ENCODE results near the gene MAPK14.
"Not testable (repeated sequence)": the region's sequence is repeated elsewhere in the genome, so short reads cannot be mapped to it uniquely, and the experiment has no call there.

Gene MAPK14

DNA sequence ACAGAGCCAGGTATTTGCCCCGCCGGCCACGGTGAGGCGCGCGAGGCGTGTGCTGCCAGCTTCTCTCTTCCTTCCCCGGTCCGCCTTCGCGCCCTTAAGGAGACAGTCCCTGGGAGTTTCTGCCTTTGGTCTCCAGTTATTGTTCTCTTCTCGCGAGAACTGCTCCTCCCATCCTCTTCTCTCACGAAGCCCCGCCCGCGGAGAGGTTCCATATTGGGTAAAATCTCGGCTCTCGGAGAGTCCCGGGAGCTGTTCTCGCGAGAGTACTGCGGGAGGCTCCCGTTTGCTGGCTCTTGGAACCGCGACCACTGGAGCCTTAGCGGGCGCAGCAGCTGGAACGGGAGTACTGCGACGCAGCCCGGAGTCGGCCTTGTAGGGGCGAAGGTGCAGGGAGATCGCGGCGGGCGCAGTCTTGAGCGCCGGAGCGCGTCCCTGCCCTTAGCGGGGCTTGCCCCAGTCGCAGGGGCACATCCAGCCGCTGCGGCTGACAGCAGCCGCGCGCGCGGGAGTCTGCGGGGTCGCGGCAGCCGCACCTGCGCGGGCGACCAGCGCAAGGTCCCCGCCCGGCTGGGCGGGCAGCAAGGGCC is at the start of gene MAPK14:
Gene MAPK14 (plus strand): TSS at position 308 of the 587 bp plus-strand sequence. CDS start 350 bp downstream, outside the sequence.
- in situ Hi-C loops (cut with HindIII; ENCODE audit: low sequenced_read_pairs), result no loop called here

DNA sequence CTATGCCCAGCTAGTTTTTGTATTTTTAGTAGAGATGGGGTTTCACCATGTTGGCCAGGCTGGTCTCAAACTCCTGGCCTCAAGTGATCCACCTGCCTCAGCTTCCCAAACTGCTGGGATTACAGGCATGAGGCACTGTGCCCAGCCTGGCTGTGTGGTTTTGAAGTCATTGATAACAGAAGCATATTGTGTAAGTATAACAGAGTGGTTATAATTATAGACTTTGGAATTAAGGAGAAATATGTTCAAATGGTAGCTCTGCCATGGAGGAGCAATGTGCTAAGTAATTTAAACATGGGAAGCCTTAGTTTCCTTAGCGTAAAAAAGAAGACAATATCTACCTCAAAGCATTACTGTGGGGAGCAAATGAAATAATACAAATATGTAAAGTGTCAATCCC is 47.5 kb upstream of the MAPK14 start:
- in situ Hi-C loops (cut with HindIII; ENCODE audit: low sequenced_read_pairs), result not testable (repeated sequence)

DNA sequence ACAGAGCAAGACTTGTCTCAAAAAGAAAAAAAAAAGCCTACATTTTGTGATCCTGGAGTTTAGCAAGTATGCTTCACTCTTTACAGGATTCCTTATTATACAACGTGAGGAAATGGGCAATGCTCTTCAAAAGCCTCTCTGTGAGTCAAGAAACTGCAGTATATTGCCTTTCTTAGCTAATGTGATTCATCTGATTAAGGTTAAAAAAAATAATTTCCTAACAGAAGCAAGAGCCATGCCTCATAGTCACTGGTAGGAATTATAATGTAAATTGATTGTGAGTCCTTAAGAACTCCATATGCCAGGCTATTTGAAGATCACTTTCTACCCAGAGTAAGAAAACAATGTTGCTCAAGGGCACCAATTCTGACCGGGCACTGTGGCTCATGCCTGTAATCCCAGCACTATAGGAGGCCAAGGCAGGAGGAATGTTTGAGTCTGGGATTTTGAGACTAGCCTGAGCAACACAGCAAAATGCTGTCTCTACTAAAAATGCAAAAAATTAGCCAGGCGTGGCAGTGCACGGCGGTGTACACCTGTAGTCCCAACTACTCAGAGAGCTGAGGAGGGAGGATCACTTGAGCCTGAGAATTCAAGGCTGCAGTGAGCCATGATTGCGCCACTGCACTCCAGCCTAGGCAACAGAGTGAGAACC is 46.5 kb upstream of the MAPK14 start:
- in situ Hi-C loops (cut with HindIII; ENCODE audit: low sequenced_read_pairs), result no loop called here

DNA sequence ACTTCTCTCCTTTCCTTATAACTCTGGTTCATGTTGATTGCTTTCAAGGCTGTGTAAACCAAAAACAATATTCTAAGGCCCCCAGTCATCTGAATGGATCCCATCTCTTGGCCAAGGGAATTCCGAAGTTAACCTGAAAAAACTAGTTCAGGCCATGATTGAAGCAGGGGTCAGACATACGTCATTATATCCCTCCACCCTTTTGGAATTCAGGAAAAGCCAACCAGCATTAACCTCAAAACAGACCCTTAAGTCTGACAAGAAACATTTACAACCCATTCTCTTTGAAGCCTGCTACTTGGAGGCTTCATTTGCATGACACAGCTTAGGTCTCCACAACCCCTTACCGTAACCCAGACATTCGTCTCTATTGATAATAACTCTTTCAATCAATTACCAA is 42.9 kb upstream of the MAPK14 start:
- in situ Hi-C loops (cut with HindIII; ENCODE audit: low sequenced_read_pairs), result no loop called here

DNA sequence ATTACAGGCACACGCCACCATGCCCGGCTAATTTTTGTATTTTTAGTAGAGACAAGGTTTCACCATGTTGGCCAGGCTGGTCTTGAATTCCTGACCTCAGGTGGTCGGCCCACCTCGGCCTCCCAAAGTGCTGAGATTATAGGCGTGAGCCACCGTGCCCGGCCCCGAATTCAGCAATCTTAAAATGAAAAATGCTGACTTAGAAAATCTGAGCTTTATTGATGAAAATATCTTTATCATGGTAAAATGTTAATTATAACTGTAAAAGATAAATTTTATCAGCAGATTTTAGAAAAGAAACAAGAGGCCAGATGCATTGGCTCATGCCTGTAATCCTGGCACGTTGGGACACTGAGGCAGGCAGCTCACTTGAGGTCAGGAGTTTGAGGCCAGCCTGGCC is 39.6 kb upstream of the MAPK14 start:
- in situ Hi-C loops (cut with HindIII; ENCODE audit: low sequenced_read_pairs), result not testable (repeated sequence)

DNA sequence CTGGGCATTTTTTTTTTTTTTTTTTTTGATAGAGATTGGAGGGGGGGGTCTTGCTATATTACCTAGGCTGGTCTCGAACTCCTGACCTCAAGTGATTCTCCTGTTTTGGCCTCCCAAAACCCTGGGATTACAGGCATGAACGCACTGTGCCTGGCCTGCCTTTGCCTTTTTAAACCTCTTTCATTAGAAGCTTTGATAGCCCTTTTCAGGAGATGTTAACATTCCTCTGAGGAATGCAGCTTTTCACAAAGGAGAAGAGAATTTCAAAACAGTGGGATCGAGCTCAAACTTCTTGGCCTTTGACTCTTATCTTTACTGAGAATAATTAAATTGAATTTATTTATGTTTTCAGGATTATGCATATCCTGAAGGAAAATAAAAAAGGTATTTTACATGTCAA is 34.5 kb upstream of the MAPK14 start:
- in situ Hi-C loops (cut with HindIII; ENCODE audit: low sequenced_read_pairs), result no loop called here

DNA sequence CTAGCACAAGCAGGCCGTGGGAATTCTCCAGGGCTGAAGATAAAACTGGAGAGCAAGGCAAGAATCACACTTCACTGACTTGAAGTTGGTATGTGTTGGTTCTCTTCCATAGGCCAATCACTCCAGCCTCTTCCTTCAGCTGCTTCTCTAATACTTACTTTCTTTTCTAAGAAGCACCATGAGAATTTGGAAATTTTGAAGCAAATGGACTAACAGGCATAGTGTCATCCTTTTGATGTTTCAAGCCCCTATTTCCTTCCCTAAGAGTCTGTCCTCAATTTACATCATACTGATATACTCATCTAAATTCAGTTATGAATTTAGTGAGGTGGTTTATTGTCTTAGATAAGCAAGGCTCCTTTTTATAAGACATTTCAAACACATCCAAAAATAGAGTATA is 27.2 kb upstream of the MAPK14 start:
- in situ Hi-C loops (cut with HindIII; ENCODE audit: low sequenced_read_pairs), result no loop called here

DNA sequence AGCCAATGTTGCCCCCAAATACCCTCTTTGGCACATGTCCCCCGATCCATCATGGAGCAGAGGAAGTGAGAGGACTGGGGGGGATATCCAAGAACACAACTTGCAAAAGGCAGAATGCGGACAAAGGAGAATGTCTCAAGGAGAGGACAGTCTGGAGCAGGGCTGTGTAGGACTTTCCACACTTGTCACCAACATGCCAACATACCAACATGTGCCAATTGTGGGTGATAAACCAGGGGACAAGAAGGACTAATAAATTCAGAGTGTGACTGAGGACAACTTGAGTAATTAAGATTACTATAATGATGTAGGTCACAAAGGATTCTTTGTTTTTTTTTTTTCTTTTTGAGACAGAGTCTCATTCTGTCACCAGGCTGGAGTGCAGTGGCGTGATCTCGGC is 11.9 kb upstream of the MAPK14 start:
- in situ Hi-C loops (cut with HindIII; ENCODE audit: low sequenced_read_pairs), result no loop called here

DNA sequence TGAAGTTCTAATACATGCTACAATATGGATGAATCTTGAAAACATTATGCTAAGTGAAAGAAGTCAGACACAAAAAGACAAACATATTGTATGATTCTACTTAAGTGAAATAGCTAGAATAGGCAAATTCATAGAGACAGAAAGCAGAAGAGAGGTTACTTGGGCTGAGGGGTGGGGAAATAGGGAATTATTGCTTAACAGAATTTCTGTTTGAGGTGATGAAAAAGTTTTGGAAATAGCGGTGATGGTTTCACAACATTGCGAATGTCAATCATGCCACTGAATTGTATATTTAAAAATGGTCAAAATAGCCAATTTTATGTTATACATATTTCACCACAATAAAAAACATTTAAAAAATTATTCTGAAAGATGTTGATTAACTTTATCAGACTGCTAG is 9.3 kb upstream of the MAPK14 start:
- in situ Hi-C loops (cut with HindIII; ENCODE audit: low sequenced_read_pairs), result no loop called here

DNA sequence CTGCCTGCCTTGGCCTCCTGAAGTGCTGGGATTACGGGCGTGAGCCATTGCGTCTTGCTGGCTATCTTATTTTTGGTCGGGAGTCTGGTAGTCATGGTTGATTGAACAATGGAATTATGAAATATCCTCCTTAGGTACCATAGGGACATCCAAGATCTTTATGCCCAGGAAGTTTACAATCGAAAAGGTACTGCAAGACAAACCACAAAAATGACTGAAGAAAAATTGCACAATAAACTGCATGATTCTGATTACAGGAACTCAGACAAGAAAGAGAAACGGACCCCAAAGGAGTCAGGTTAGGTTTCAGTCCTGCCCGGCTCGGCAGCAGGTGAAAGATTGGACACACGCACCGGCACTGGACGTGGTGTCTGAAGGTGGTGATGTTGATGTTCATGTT is 8.4 kb upstream of the MAPK14 start:
- in situ Hi-C loops (cut with HindIII; ENCODE audit: low sequenced_read_pairs), result no loop called here

DNA sequence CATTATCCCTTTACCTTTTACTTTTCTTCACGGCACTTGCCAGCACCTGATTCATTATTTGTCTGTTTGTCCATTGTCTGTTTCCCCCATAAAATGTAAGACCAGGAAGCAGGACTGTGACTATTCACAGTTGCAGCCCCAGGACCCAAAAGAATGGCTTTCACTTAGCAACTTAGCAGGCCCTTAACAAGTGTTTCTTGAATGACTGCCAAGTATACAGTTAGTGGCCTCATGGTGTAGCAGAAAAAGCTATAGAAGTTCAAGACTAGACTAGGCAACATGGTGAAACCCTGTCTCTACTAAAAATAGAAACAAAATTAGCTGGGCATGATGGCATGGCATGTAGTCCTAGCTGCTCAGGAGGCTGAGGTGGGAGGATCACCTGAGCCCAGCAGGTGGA is 7.5 kb upstream of the MAPK14 start:
- in situ Hi-C loops (cut with HindIII; ENCODE audit: low sequenced_read_pairs), result no loop called here

DNA sequence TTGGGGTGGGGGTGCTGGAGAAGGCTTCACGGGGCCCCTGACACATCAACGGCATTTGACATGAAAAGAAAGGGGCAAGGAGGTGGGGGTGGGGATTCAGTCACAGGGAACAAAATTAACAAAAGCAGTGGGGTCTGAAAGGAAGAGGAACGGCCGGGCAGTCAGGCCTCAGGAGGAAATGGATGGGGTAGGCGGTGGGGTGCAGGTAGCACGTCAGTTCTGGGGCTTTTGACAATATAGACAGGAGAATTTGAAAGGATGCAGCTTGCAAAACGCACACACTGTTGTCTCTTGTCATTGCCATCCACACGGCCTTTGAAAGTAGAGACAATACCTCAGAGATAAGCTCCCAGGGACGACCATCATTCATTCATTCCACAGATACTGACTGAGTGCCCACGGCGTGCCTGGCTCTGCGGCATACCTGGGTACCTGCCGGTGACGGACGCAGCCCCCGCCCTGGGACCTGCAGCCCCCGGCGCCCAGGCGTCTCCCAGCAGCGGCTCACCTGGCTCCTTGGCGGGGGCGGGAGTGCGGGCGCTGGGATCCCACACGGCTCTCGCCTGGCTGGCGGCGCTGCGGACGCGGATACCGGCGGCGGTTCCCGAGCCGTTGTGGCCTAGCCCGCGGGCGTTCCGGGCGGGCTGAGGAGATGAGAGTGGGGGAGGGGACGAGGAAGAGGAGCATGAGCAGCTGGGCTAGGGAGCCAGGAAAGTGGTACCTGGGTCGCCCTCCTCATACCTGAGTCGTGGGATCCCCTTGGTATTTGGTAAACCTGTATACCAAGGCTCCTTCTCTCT is 3.4 kb upstream of the MAPK14 start, which contains the start of gene SLC26A8:
Gene SLC26A8 (minus strand): TSS at position 646 of the 800 bp plus-strand sequence. CDS start 4,934 bp downstream, outside the sequence.
- in situ Hi-C loops (cut with HindIII; ENCODE audit: low sequenced_read_pairs), result no loop called here

DNA sequence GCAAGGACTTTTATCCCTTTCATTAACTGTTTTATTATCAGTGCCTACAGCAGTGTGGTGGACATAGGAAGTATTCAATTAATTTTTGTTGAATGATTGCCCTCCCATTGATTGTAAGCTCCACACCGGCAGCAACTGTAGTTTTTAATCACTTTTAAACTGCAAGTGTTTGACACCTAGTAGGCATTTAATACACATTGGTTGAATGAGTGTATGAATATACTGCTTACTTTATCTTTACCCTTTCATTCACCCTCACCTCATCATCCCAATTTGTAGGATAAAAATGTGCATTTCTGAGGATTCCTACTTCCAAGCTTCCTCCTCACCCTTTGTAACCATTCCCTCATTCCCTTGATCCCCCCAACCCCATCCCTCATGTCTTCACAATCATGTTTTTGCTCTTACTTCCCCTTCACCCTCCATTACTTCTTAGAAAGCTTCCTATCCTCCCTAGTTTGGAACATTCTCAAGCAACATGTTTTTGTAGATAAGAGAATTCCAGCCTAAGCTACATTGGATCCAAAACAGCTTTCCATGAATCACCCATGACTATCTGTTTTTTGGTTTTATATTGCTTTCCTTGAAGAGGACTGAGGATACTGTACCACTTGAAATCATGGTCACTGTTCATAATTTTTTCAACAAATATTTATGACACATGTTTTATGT is 2.2 kb upstream of the MAPK14 start:
- in situ Hi-C loops (cut with HindIII; ENCODE audit: low sequenced_read_pairs), result no loop called here

DNA sequence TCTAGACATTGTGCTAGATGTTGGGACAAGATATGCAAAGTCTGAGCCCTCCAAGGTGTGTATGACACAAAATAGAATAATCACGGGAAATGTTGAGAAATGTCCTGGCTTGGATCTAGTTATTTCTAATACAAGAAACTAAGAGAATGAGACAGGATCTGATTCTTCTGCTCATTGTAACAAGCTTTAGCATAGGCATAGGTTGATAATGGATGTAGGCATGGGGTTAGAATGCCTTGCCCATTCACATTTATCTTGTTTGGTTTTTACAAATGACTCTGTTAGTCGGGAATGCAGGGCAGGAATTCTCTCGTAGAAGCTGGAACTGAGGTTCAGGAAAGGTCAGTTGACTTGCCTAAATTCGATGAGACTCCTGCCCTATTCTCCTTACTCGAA is 1.7 kb upstream of the MAPK14 start:
- in situ Hi-C loops (cut with HindIII; ENCODE audit: low sequenced_read_pairs), result no loop called here

DNA sequence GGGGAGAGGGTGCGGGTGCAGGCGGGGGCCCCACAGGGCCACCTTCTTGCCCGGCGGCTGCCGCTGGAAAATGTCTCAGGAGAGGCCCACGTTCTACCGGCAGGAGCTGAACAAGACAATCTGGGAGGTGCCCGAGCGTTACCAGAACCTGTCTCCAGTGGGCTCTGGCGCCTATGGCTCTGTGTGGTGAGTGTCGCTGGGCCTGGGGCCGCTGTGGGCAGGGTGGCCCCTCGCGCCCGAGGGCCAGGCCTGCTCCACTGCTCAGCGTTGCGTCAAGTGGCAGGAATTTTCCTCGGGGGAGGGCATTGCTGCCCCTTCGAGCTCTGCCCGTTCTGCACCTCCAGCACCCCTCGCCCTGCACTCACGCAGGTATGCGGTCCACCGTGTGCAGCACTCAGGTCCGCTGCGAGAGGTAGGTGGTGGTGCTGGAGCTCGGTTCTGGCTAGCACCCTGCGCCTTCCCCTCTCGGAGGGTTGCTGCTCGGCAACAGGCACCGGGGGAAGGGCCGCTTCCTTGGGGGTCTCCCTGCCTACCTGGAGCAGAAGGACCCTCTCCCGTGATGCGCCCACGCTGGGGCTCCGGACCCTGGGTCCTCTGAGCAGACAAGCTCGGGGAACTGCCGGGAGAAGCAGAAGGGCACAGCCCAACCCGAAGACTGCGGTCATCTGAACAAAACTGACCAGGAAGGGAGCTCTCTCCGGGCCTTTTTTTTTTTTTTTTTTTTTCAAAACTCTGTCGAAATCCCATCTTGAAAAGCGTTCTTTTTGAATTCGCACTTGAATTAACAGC is 674 bp downstream of the MAPK14 start:
- in situ Hi-C loops (cut with HindIII; ENCODE audit: low sequenced_read_pairs), result no loop called here

DNA sequence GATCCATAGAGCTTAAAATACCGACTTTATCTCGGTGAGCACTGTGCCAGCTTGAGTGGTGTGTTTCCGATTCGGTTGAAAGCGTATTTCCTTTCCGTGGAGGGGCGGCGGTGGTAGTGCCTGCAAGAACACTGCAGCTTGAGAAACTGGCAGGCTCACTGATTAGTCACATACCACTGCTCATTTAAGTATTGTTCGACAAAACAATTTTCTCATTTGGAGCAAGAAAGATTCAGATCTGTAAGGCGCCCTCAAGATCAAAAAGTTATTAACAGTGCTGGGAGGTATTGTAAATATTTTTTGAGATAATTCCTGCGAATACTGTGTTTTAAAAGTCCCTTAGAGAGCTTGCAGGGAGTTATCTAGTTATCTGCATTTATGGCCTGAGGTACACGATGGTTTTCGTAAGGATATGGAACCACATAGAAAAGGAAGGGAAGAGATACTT is 1.3 kb downstream of the MAPK14 start:
- in situ Hi-C loops (cut with HindIII; ENCODE audit: low sequenced_read_pairs), result no loop called here

DNA sequence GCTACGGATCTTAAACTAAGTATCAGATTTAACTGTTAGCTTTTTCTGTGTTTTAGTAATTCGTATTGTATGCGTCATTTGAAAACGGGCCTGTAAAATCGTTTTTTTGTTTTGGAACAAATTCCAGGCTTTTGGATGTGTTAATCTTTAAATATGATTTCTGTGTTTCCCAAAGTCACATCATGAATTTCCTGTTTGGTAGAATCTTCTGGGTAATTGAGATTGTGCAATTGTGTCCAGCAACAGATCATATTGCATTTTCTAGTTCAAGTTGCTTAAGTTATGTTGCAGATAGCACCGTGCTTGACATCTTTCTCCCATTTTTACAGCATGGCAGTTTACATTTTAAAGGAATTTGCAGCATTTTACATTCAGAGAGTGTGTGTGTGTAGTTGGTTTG is 1.9 kb downstream of the MAPK14 start:
- in situ Hi-C loops (cut with HindIII; ENCODE audit: low sequenced_read_pairs), result no loop called here

DNA sequence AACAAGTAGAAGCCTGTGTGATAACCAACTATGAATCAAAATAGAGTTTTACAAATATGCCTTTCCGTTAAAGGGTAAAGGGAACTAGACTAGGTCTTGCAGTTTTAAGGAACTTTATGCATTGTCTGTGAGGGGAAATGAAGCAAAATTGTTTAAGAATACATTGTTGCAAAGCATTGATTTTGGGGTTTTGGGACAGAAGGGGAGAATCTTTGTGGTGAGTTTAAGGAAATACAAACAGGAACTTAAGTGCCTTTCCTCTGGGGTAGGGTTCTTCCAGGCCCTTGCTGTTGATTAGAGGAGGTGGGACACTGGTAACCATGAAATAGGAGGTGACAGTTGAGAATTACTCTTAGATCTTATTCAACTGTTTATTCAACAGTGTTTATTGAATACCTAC is 4.7 kb downstream of the MAPK14 start:
- in situ Hi-C loops (cut with HindIII; ENCODE audit: low sequenced_read_pairs), result no loop called here

DNA sequence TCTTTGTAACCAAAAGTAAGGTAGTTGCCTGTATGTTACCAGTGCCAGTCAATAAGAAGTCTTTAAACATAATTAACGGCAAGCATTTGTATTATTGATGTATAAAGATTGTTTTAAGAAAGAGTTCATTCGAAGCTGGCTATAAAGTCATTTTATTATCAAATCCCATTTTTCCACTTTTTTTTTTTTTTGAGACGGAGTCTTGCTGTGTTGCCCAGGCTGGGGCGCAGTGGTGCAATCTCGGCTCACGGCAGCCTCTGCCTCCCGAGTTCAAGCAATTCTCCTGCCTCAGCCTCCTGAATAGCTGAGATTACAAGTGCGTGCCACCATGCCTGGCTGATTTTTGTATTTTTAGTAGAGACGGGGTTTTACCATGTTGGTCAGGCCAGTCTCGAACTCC is 5.5 kb downstream of the MAPK14 start:
- in situ Hi-C loops (cut with HindIII; ENCODE audit: low sequenced_read_pairs), result not testable (repeated sequence)

DNA sequence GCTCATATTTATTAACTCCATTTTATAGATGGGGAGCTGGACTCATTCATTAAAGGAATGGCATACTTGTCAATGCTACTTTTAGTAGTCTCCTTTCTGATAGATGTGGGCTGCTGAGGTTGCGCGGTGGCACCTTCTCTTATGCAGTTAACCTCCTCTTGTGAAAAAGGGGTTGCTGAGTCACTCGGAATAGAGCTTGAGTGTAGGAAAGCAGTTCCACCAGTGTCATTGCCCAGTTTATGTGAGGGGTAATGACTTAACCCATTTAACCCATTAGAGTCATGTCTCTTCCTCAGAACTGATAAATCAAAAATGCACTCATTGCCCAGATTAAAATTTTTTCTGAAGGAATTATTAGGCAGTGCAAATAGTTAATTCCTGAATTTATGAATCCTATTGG is 6.3 kb downstream of the MAPK14 start:
- in situ Hi-C loops (cut with HindIII; ENCODE audit: low sequenced_read_pairs), result no loop called here

DNA sequence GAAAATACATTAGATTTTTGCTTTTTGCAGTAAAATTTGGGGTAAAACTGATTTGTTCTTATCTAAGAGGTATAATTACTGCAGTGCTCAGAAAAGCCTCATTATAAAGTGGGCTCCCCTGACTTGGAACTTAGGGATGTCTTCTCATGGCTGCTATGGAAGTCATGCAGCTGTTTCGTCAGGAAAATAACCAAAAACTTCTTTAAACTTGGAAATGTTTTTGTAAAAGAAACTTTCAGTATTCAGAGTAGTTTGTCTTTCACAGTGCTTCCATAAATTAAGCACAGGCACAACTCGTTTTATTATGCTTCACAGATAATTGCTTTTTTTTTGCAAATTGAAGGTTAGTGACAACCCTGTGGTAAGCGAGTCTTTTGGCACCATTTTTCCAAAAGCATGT is 6.8 kb downstream of the MAPK14 start:
- in situ Hi-C loops (cut with HindIII; ENCODE audit: low sequenced_read_pairs), result no loop called here

All from endothelial cell of hepatic sinusoid (primary cell).